ENCODE results near the gene CMIP. TPM values are rescaled to one million over a fixed set of nuclear protein-coding genes. Genes with fewer than 3 reads are reported as not detected.

The CMIP gene
- polyA plus RNA-seq, 1 of the 3 experiments (the other 2 are of a cell fraction): 5.4 TPM

DNA sequence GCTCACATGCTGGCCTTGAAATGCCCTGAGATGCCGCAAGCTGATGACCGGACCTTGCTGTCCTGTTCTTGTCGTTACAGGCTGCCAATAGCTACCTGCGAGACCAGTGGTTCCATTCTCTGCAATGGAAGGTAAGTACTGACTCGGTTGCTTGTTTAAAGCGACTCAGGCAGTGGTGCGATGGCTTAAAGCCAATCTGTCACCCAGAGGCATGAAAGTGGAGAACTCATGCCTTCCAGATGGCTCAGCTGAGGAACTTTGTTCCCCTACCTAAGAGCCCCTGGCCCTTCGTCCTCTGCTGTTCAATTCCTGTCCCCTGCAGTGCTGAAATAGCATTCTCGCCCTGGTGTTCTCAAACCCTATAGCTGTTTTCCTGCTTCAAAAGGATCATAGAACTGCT, 176.2 kb downstream of the CMIP start:
- Histone ChIP-seq H3K4me2 (no peak overlapping the region), H3K79me2 (ENCODE audit: insufficient read depth) (no peaks in the 10 kb centered on the region), H3K9ac (no peak overlapping the region), H3K4me1 (ENCODE audit: control insufficient read depth in 1 of 2, insufficient read depth in 2 of 2, low read depth in 1 of 2, low read length in 1 of 2) (peaks cover 4 to 21% of the 10 kb centered on the region in 2 experiments; a peak in 2 of 4 replicates), H3F3A (replicated peaks; ENCODE audit: insufficient read depth) (peaks cover 4% of the 10 kb centered on the region), H3K9me2 (no peaks in the 10 kb centered on the region), H3K27ac (ENCODE audit: low read depth in 2 of 2, low read length in 1 of 2) (no peak overlapping the region), H3K4me3 (ENCODE audit: low read depth in 2 of 2, low read length in 1 of 2) (no peak overlapping the region), H3K36me3 (replicated peaks in 1 of 2; ENCODE audit: control insufficient read depth in 1 of 2, insufficient read depth in 2 of 2, low read length in 1 of 2) (no peaks in the 10 kb centered on the region), H2AFZ (ENCODE audit: low read depth) (no peak overlapping the region), H3K27me3 (ENCODE audit: insufficient read depth) (no peaks in the 10 kb centered on the region), H3K9me3 (no peaks in the 10 kb centered on the region), H4K20me1 (ENCODE audit: insufficient read depth) (no peaks in the 10 kb centered on the region)
- ChIA-PET POLR2A (no interaction called here), CTCF (interaction anchor here (0.9 to 1.9 kb wide), 10 partner anchors 8 to 255 kb away, joined by 3 to 5 read pairs (median 4); no protein-coding TSS in a partner anchor)
- 92% methylated on average over 7 of the region's 9 CpGs for WGBS (ENCODE audit: low lambda C conversion rate)
- DNase-seq: no peak
- no peak for TF ChIP-seq NFIC (IDR thresholded peaks at IDR 0.05; ENCODE audit: borderline replicate concordance)
- no peak for TF ChIP-seq TCF12 (IDR thresholded peaks at IDR 0.05)
- TF ChIP-seq GATA2 (CRISPR knock-in tag; IDR thresholded peaks at IDR 0.05): no peak
- no peak for TF ChIP-seq RAD21 (IDR thresholded peaks at IDR 0.05; ENCODE audit: low read length)
- no peak for TF ChIP-seq SIN3A (IDR thresholded peaks at IDR 0.05; ENCODE audit: borderline replicate concordance, low read depth, low read length)
- TF ChIP-seq, protein P1, sequence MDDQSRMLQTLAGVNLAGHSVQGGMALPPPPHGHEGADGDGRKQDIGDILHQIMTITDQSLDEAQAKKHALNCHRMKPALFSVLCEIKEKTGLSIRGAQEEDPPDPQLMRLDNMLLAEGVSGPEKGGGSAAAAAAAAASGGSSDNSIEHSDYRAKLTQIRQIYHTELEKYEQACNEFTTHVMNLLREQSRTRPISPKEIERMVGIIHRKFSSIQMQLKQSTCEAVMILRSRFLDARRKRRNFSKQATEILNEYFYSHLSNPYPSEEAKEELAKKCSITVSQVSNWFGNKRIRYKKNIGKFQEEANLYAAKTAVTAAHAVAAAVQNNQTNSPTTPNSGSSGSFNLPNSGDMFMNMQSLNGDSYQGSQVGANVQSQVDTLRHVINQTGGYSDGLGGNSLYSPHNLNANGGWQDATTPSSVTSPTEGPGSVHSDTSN (IDR thresholded peaks at IDR 0.05): no peak
- no peak for TF ChIP-seq USF1 (IDR thresholded peaks at IDR 0.05; ENCODE audit: borderline replicate concordance, low read depth)
- no peak for TF ChIP-seq EZH2phosphoT487 (IDR thresholded peaks at IDR 0.05; ENCODE audit: borderline replicate concordance, low read depth)
- TF ChIP-seq JUND (IDR thresholded peaks at IDR 0.05): no peak
- TF ChIP-seq TAF1 (IDR thresholded peaks at IDR 0.05; ENCODE audit: borderline replicate concordance, low read depth, low read length): no peak
- TF ChIP-seq FOXM1 (IDR thresholded peaks at IDR 0.05; ENCODE audit: low read depth): no peak
- TF ChIP-seq TEAD4 (IDR thresholded peaks at IDR 0.05; ENCODE audit: borderline replicate concordance, insufficient read depth): no peak
- TF ChIP-seq MAX (IDR thresholded peaks at IDR 0.05; ENCODE audit: low read depth): no peak

DNA sequence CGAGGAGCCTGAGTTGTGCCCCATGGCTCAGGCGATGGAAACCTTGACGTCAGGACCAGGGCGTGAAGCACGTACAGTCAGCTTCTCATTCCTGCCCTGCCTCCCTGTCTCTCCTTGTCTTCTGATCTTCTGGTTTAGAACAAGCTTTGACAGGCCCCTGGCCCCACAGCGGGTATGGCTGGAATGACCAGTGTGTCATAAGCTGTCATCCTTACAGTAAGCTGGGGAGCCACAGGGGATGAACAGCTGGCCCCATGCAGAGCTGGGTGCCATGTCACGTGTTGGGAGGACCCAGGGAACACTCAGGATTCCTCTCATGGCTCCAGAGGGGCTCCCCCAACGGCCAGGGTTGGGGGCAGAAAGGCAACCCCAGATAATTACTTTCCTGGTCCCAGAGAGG, 176.9 kb downstream of the CMIP start:
- Histone ChIP-seq H3K9me3 (no peaks in the 10 kb centered on the region), H3K27me3 (ENCODE audit: insufficient read depth) (no peaks in the 10 kb centered on the region), H3K36me3 (replicated peaks in 1 of 2; ENCODE audit: control insufficient read depth in 1 of 2, insufficient read depth in 2 of 2, low read length in 1 of 2) (no peaks in the 10 kb centered on the region), H3K9ac (no peak overlapping the region), H3K4me2 (no peak overlapping the region), H3K9me2 (no peaks in the 10 kb centered on the region), H3F3A (replicated peaks; ENCODE audit: insufficient read depth) (peaks cover 4% of the 10 kb centered on the region), H3K4me3 (ENCODE audit: low read depth in 2 of 2, low read length in 1 of 2) (no peak overlapping the region), H3K27ac (ENCODE audit: low read depth in 2 of 2, low read length in 1 of 2) (no peak overlapping the region), H3K79me2 (ENCODE audit: insufficient read depth) (no peaks in the 10 kb centered on the region), H2AFZ (ENCODE audit: low read depth) (no peak overlapping the region), H4K20me1 (ENCODE audit: insufficient read depth) (no peaks in the 10 kb centered on the region), H3K4me1 (ENCODE audit: control insufficient read depth in 1 of 2, insufficient read depth in 2 of 2, low read depth in 1 of 2, low read length in 1 of 2) (peaks cover 2 to 18% of the 10 kb centered on the region in 2 experiments; a peak in 2 of 4 replicates)
- TF ChIP-seq EZH2phosphoT487 (IDR thresholded peaks at IDR 0.05; ENCODE audit: borderline replicate concordance, low read depth) (no peak), RAD21 (IDR thresholded peaks at IDR 0.05; ENCODE audit: low read length) (no peak), FOXJ3 (CRISPR knock-in tag; IDR thresholded peaks at IDR 0.05) (no peak)
- DNase-seq: no peak
- POLR2A ChIA-PET: interaction anchor here (0.7 kb wide), 1 partner anchor 11 kb away, joined by 4 read pairs; no protein-coding TSS in a partner anchor
- 93% methylated on average over 5 of the region's 8 CpGs for WGBS (ENCODE audit: low lambda C conversion rate)
- CTCF ChIA-PET: interaction anchor here (0.9 to 2.8 kb wide), 10 partner anchors 9 to 256 kb away, joined by 3 to 14 read pairs (median 4); no protein-coding TSS in a partner anchor

Data from SK-N-SH (cell line).